IMR-90 (cell line): ENCODE results near the gene SPDEF. TPM values are rescaled to one million over a fixed set of nuclear protein-coding genes. Genes with fewer than 3 reads are reported as not detected.

ENCODE experiments used
- ATAC-seq: fragments of 200-7000 bp; cut with Tn5 transposase; 2 replicates; pipeline ENCODE4 v1.9.1; 2020; ENCODE audit warnings: low read depth, mild to moderate bottlenecking, moderate library complexity
- BruUV-seq: library from RNA; stranded (reverse); fragments of 400-500 nt; replicated peaks from 2 replicates; lab custom pipeline; 2021; lab: Mats Ljungman, UMichigan
- CTCF ChIA-PET: fragments of 300-600 bp; formaldehyde crosslinking; extraction: SDS; loops from one replicate; lab custom pipeline; 2021; ENCODE audit warnings: antibody characterized with exemption; lab: Yijun Ruan, JAX
- POLR2A ChIA-PET: fragments of 300-600 bp; sonication (Branson Sonifier 250); formaldehyde crosslinking; loops from one replicate; lab custom pipeline; 2022; ENCODE audit warnings: antibody characterized with exemption; ENCODE audit not compliant: unreplicated experiment; lab: Charles Lee
- DNase-seq: peaks from one replicate; pipeline ENCODE4 v3.0.0; 2013
- H2AFZ ChIP-seq: replicated peaks from 2 replicates; pipeline ENCODE3; 2013; ENCODE audit warnings: low read length, mild to moderate bottlenecking; ENCODE audit not compliant: poor library complexity
- H2AK5ac ChIP-seq: 2 replicates; pipeline ENCODE4 v1.6.1; 2013; ENCODE audit warnings: low read depth, low read length, inconsistent platforms
- H2AK9ac ChIP-seq: replicated peaks from 2 replicates; pipeline ENCODE3; 2013; ENCODE audit warnings: mild to moderate bottlenecking, low read depth, low read length, moderate library complexity; ENCODE audit not compliant: poor library complexity
- H2BK120ac ChIP-seq: 2 replicates; pipeline ENCODE4 v1.6.1; 2013; ENCODE audit warnings: low read depth, low read length, inconsistent platforms
- H2BK15ac ChIP-seq: 3 replicates; pipeline ENCODE4 v1.6.1; 2013; ENCODE audit warnings: low read depth, low read length, inconsistent platforms
- H2BK20ac ChIP-seq: 2 replicates; pipeline ENCODE4 v1.6.1; 2013; ENCODE audit warnings: low read depth, mild to moderate bottlenecking, inconsistent platforms, low read length, moderate library complexity
- H2BK5ac ChIP-seq: 2 replicates; pipeline ENCODE4 v1.6.1; 2013; ENCODE audit warnings: mild to moderate bottlenecking, low read depth, low read length, inconsistent platforms; ENCODE audit not compliant: poor library complexity, severe bottlenecking
- H3K14ac ChIP-seq: replicated peaks from 2 replicates; pipeline ENCODE4 v1.6.1; 2013; ENCODE audit warnings: low read depth, low read length, inconsistent platforms
- H3K18ac ChIP-seq: 2 replicates; pipeline ENCODE4 v1.6.1; 2013; ENCODE audit warnings: low read depth, low read length, control low read depth
- H3K23ac ChIP-seq: 2 replicates; pipeline ENCODE4 v1.6.1; 2013; ENCODE audit warnings: low read depth, low read length, inconsistent platforms
- H3K27ac ChIP-seq: 2 replicates; pipeline ENCODE4 v1.5.1; 2013; ENCODE audit warnings: mild to moderate bottlenecking, control low read depth, low read length; ENCODE audit not compliant: insufficient read depth
- H3K27me3 ChIP-seq: 2 replicates; pipeline ENCODE4 v1.6.1; 2013; ENCODE audit warnings: low read length; ENCODE audit not compliant: control insufficient read depth, insufficient read depth
- H3K36me3 ChIP-seq: 2 replicates; pipeline ENCODE4 v1.6.1; 2013; ENCODE audit warnings: low read length, mixed read lengths; ENCODE audit not compliant: control insufficient read depth, insufficient read depth
- H3K4ac ChIP-seq: 2 replicates; pipeline ENCODE4 v1.6.1; 2013; ENCODE audit warnings: low read depth, low read length, inconsistent platforms
- H3K4me1 ChIP-seq: 2 replicates; pipeline ENCODE4 v1.6.1; 2013; ENCODE audit warnings: low read length, mixed read lengths; ENCODE audit not compliant: control insufficient read depth, insufficient read depth
- H3K4me2 ChIP-seq: 2 replicates; pipeline ENCODE4 v1.6.1; 2013; ENCODE audit warnings: low read depth, mild to moderate bottlenecking, control low read depth, low read length, moderate library complexity
- H3K4me3 ChIP-seq: 2 replicates; pipeline ENCODE4 v1.5.1; 2013; ENCODE audit warnings: low read depth, mild to moderate bottlenecking, control low read depth, low read length, moderate library complexity; ENCODE audit not compliant: insufficient read depth
- H3K56ac ChIP-seq: 2 replicates; pipeline ENCODE4 v1.6.1; 2013; ENCODE audit warnings: low read length, inconsistent platforms; ENCODE audit not compliant: insufficient read depth; ENCODE audit errors: extremely low read depth
- H3K79me1 ChIP-seq, 2 experiments: 2 replicates each; pipeline ENCODE4 v1.6.1; 2013; ENCODE audit warnings: low read length in 2 of 2, inconsistent platforms in 1 of 2, low read depth in 1 of 2
- H3K9ac ChIP-seq: 2 replicates; pipeline ENCODE4 v1.6.1; 2013; ENCODE audit warnings: low read depth, low read length, control low read depth
- H3K9me1 ChIP-seq: 2 replicates; pipeline ENCODE4 v1.6.1; 2013; ENCODE audit warnings: low read length, inconsistent platforms; ENCODE audit not compliant: insufficient read depth
- H3K9me3 ChIP-seq: 2 replicates; pipeline ENCODE4 v1.6.1; 2013; ENCODE audit warnings: low read length; ENCODE audit not compliant: control insufficient read depth, insufficient read depth
- H4K20me1 ChIP-seq: 2 replicates; pipeline ENCODE4 v1.6.1; 2013; ENCODE audit warnings: low read length, inconsistent platforms; ENCODE audit not compliant: insufficient read depth
- H4K5ac ChIP-seq: 2 replicates; pipeline ENCODE4 v1.6.1; 2013; ENCODE audit warnings: mild to moderate bottlenecking, low read depth, low read length, control low read depth
- H4K8ac ChIP-seq, 2 experiments: 2 replicates each; pipeline ENCODE4 v1.6.1; 2013; ENCODE audit warnings: low read depth in 2 of 2, low read length in 2 of 2, control low read depth in 1 of 2, inconsistent platforms in 1 of 2
- H4K91ac ChIP-seq: 2 replicates; pipeline ENCODE4 v1.6.1; 2013; ENCODE audit warnings: low read depth, low read length, inconsistent platforms; ENCODE audit not compliant: insufficient read depth
- BHLHE40 ChIP-seq: fragments of 150-350 bp; IDR thresholded peaks from 2 replicates; pipeline ENCODE4 v1.6.1; 2016; ENCODE audit warnings: mild to moderate bottlenecking, low read depth, low read length
- CEBPB ChIP-seq: IDR thresholded peaks from 2 replicates; pipeline ENCODE4 v1.6.1; 2012; ENCODE audit warnings: low read depth, low read length, improper control_type of control experiment
- ELK1 ChIP-seq: fragments of 150-350 bp; IDR thresholded peaks from 2 replicates; pipeline ENCODE4 v1.6.1; 2016; ENCODE audit warnings: low read depth, mild to moderate bottlenecking, low read length, moderate library complexity, borderline replicate concordance
- FOS ChIP-seq: fragments of 150-350 bp; IDR thresholded peaks from 2 replicates; pipeline ENCODE4 v1.6.1; 2016; ENCODE audit warnings: low read depth, low read length
- MAFK ChIP-seq: IDR thresholded peaks from 2 replicates; pipeline ENCODE4 v1.6.1; 2012; ENCODE audit warnings: low read depth, low read length, improper control_type of control experiment
- MAZ ChIP-seq: IDR thresholded peaks from 2 replicates; pipeline ENCODE4 v1.6.1; 2012; ENCODE audit warnings: low read depth, mild to moderate bottlenecking, low read length, improper control_type of control experiment, moderate library complexity, borderline replicate concordance
- NFE2L2 ChIP-seq: fragments of 150-350 bp; IDR thresholded peaks from 2 replicates; pipeline ENCODE4 v1.6.1; 2016; ENCODE audit warnings: low read depth, mild to moderate bottlenecking, low read length
- POLR2A ChIP-seq: IDR thresholded peaks from 2 replicates; pipeline ENCODE4 v1.6.1; 2012; ENCODE audit warnings: mild to moderate bottlenecking, low read depth, low read length
- RAD21 ChIP-seq: IDR thresholded peaks from 2 replicates; pipeline ENCODE4 v1.6.1; 2012; ENCODE audit warnings: low read length, improper control_type of control experiment
- RCOR1 ChIP-seq: IDR thresholded peaks from 2 replicates; pipeline ENCODE4 v1.6.1; 2012; ENCODE audit warnings: mild to moderate bottlenecking, low read length, improper control_type of control experiment; ENCODE audit not compliant: insufficient replicate concordance
- RFX5 ChIP-seq: IDR thresholded peaks from 2 replicates; pipeline ENCODE4 v1.8.0; 2012; ENCODE audit warnings: low read depth, mild to moderate bottlenecking, low read length, moderate library complexity
- SMC3 ChIP-seq: fragments of 150-350 bp; IDR thresholded peaks from 2 replicates; pipeline ENCODE4 v1.6.1; 2016; ENCODE audit warnings: low read depth, mild to moderate bottlenecking, antibody characterized with exemption, low read length, moderate library complexity
- WGBS, 2 experiments: methylation state at CpG; one replicate each; pipeline versions ENCODE4 v1.1.5 to v1.1.7; 2013; ENCODE audit warnings: missing lambda C conversion rate in 2 of 2; ENCODE audit not compliant: insufficient read length in 1 of 2; ENCODE audit errors: extremely low coverage in 2 of 2; 5-methylcytosine and 5-hydroxymethylcytosine counted together
- dilution Hi-C: fragments of 300-500 bp; cut with HindIII; formaldehyde crosslinking; loops from one replicate; pipeline ENCODE4 v1.14.3; 2018; ENCODE audit warnings: low sequenced_read_pairs; ENCODE audit not compliant: unreplicated experiment
- in situ Hi-C: fragments of 300-500 bp; cut with MboI; formaldehyde crosslinking; loops from 3 replicates; pipeline ENCODE4 v1.14.3; 2019; ENCODE audit warnings: low sequenced_read_pairs, inconsistent platforms, mixed read lengths
- intact Hi-C: fragments of 100-400 bp; cut with micrococcal nuclease; formaldehyde crosslinking; loops from 2 replicates; pipeline ENCODE4 v1.10.0; 2022
- polyA plus RNA-seq, 3 experiments: library from polyadenylated mRNA; depleted of rRNA; stranded (reverse); fragments of >200 nt; gene quantifications; 2 replicates each; pipeline ENCODE4 v1.2.3, GENCODE V29; 2012; ENCODE audit warnings: low replicate concordance in 1 of 3
- total RNA-seq: library from RNA; depleted of rRNA; stranded (reverse); fragments of >200 nt; gene quantifications from 2 replicates; pipeline ENCODE4 v1.2.3, GENCODE V29; 2012
- TF ChIP-seq, protein P1 (sequence below): conservative IDR thresholded peaks from 2 replicates; pipeline ENCODE4 v1.5.1; 2012; ENCODE audit warnings: mild to moderate bottlenecking, low read depth, low read length, improper control_type of control experiment
- TF ChIP-seq, protein P2 (sequence below): fragments of 150-350 bp; IDR thresholded peaks from 2 replicates; pipeline ENCODE4 v1.6.1; 2017; ENCODE audit warnings: mild to moderate bottlenecking, antibody characterized with exemption, low read length, low read depth

SPDEF gene
- total and polyA plus RNA-seq, 2 of the 4 experiments (the other 2 are of a cell fraction): 0.05 TPM; not detected in 1

DNA sequence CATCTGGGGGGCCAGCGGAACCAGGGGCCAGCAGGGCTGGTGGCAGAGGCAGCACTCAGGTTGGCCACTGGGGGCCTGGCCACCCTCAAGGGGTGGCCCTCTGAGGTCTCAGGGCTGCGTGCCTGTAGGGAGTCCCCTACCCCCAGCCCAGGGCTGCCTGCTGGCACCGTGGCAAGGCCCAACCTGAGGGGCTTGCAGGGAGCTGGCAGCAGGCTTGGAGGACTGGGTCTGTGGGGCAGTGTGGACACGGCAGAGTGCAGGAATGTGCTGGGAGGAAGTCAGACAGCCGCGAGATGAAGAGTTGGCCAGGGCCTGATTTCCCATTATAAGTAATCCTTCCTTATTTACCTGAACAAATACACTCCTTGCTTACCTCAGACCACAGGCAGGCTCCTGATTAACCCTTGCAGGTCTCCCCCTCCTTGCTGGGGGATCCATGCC is at the start of gene SPDEF (continued):
- TF ChIP-seq RCOR1: no peak

- WGBS, 2 experiments: no CpG with 5 or more reads among the region's 4 CpGs
- Histone ChIP-seq H3K27ac (no peak overlapping the region), H4K5ac (no peak overlapping the region), H3K9me3 (no peaks in the 10 kb centered on the region), H3K27me3 (no peaks in the 10 kb centered on the region), H3K9me1 (peaks cover 16% of the 10 kb centered on the region), H2AK9ac (no peak overlapping the region), H3K23ac (no peak overlapping the region), H2AFZ (no peak overlapping the region), H4K8ac (no peak overlapping the region), H3K4me2 (no peak overlapping the region), H2BK15ac (no peak overlapping the region), H3K18ac (no peak overlapping the region), H2BK20ac (no peak overlapping the region), H3K36me3 (peaks cover 9% of the 10 kb centered on the region), H3K79me1 (peaks cover 42 to 75% of the 10 kb centered on the region in 2 experiments), H4K91ac (no peak overlapping the region), H2BK120ac (no peak overlapping the region), H3K9ac (no peak overlapping the region), H2BK5ac (no peak overlapping the region), H4K20me1 (peaks cover 43% of the 10 kb centered on the region), H3K56ac (no peak overlapping the region), H3K4me3 (no peak overlapping the region), H3K14ac (no peak overlapping the region), H2AK5ac (no peak overlapping the region), H3K4ac (no peak overlapping the region), H3K4me1 (peaks cover 11% of the 10 kb centered on the region)
- dilution Hi-C loops (no loop called here), in situ Hi-C loops (loop anchor here (5.0 to 10.0 kb wide), 4 partner anchors 179 to 436 kb away; partner anchors contain the start of genes RPS10 and SMIM29), intact Hi-C loops (loop anchor here (10.0 kb wide), 1 partner anchor 539 kb away; no protein-coding TSS in a partner anchor)
- ChIA-PET CTCF (no interaction called here), POLR2A (no interaction called here)
- DNase-seq: no peak
- BruUV-seq: no TSS peak
- no peak for ATAC-seq
- no peak for TF ChIP-seq SMC3
- TF ChIP-seq RAD21: no peak
- no peak for TF ChIP-seq BHLHE40
- TF ChIP-seq CEBPB: no peak
- TF ChIP-seq RCOR1: no peak
- TF ChIP-seq, protein P1, sequence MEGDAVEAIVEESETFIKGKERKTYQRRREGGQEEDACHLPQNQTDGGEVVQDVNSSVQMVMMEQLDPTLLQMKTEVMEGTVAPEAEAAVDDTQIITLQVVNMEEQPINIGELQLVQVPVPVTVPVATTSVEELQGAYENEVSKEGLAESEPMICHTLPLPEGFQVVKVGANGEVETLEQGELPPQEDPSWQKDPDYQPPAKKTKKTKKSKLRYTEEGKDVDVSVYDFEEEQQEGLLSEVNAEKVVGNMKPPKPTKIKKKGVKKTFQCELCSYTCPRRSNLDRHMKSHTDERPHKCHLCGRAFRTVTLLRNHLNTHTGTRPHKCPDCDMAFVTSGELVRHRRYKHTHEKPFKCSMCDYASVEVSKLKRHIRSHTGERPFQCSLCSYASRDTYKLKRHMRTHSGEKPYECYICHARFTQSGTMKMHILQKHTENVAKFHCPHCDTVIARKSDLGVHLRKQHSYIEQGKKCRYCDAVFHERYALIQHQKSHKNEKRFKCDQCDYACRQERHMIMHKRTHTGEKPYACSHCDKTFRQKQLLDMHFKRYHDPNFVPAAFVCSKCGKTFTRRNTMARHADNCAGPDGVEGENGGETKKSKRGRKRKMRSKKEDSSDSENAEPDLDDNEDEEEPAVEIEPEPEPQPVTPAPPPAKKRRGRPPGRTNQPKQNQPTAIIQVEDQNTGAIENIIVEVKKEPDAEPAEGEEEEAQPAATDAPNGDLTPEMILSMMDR: no peak
- no peak for TF ChIP-seq NFE2L2
- no peak for TF ChIP-seq POLR2A
- no peak for TF ChIP-seq RFX5
- TF ChIP-seq, protein P2, sequence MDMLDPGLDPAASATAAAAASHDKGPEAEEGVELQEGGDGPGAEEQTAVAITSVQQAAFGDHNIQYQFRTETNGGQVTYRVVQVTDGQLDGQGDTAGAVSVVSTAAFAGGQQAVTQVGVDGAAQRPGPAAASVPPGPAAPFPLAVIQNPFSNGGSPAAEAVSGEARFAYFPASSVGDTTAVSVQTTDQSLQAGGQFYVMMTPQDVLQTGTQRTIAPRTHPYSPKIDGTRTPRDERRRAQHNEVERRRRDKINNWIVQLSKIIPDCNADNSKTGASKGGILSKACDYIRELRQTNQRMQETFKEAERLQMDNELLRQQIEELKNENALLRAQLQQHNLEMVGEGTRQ: no peak
- no peak for TF ChIP-seq MAZ
- TF ChIP-seq MAFK: no peak
- no peak for TF ChIP-seq FOS
- TF ChIP-seq ELK1: no peak
Observed at GRCh38 chr6:34603707-34604106, 47.6 kb upstream of the SPDEF start.
